Muscle layer of duodenum (tissue), 2 donors: ENCODE measurements around the gene CST6.

Experiments used
- H3K27ac ChIP-seq: one replicate; pipeline ENCODE4 v1.7.0; 2013; ENCODE audit warnings: mild to moderate bottlenecking, low read length
- H3K27me3 ChIP-seq: one replicate; pipeline ENCODE4 v1.7.0; 2013; ENCODE audit warnings: low read depth, mild to moderate bottlenecking, control low read depth, low read length
- H3K36me3 ChIP-seq, 2 donors: one replicate each; pipeline ENCODE4 v1.7.0; 2013; ENCODE audit warnings: low read length in 2 of 2, control low read depth in 1 of 2, mild to moderate bottlenecking in 1 of 2; ENCODE audit not compliant: insufficient read depth in 2 of 2, control insufficient read depth in 1 of 2
- H3K4me1 ChIP-seq, 2 donors: one replicate each; pipeline ENCODE4 v1.7.0; 2013; ENCODE audit warnings: low read length in 2 of 2, mild to moderate bottlenecking in 2 of 2, control low read depth in 1 of 2, moderate library complexity in 1 of 2; ENCODE audit not compliant: insufficient read depth in 2 of 2, control insufficient read depth in 1 of 2
- H3K4me3 ChIP-seq, 2 donors: one replicate each; pipeline ENCODE4 v1.7.0; 2013; ENCODE audit warnings: low read length in 2 of 2, low read depth in 1 of 2, mild to moderate bottlenecking in 1 of 2
- H3K9me3 ChIP-seq, 2 donors: one replicate each; pipeline ENCODE4 v1.7.0; 2013; ENCODE audit warnings: low read length in 2 of 2, control low read depth in 1 of 2, mild to moderate bottlenecking in 1 of 2; ENCODE audit not compliant: control insufficient read depth in 1 of 2
- donor health status: healthy.

The CST6 gene

DNA sequence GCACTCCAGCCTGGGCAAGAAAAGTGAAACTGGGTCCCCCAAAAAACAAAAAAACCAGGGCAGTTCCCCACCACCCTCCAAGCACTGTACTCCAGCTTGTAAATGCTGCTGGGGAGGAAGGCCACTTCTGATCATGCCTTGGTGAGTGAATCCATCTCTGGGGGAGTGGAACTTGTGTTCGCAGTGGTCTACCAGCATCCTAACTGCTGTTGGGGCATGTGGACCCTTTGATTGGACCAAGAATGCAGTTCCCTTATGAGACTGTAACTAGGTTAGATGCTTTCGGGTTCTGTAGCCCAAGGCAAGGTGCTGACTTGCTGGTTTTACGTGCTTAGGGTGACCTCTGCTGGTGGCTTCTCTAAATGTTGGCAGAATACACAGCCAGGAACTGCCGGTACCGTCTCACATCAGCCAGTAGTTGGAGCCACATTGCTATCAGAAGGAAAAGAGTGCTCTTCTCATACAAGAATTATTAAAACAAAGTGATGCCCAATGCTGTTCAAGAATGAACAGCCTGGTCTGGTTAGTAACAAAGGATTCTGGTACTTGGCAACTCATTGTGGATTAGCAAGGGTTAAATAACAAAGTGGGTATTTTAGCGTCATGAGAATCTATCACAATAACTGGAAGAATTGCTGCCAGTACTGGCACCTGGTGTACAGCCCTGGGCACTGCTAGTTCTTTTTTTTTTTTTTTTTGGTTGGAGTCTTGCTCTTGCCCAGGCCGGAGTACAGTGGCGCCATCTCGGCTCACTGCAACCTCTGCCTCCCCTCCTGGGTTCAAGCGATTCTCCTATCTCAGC is 22.8 kb upstream of the CST6 start:
- H3K36me3 ChIP-seq, result no peaks in the 10 kb centered on the region
- no peak overlapping the region for H3K27ac ChIP-seq
- H3K27me3 ChIP-seq, result no peaks in the 10 kb centered on the region
- peaks cover 0 to 6% of the 10 kb centered on the region in 2 donors for H3K4me1 ChIP-seq
- H3K4me3 ChIP-seq, result no peak overlapping the region
- no peaks in the 10 kb centered on the region for H3K9me3 ChIP-seq

DNA sequence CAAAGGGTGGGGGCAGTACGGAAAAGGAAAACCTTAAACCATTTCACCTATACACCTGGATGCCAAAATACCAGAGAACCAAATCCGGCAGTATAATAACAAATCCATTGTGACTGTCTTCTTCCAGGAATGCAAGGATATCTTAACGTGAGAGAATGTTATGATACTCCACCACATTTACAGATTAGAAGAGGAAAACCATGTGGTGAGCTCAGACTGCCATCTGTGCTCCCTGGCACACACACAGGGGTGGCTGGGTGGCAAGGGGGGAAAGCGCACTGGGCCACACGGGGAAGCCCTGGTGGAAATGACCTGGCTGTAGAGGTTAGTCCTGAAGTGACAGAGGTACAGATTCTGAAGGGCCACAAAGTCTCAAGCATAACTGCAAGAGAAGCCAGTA is 19.8 kb upstream of the CST6 start:
- Histone ChIP-seq H3K4me1 (peaks cover 0 to 2% of the 10 kb centered on the region in 2 donors), H3K27ac (no peak overlapping the region), H3K4me3 (no peak overlapping the region), H3K36me3 (peaks cover 0 to 5% of the 10 kb centered on the region in 2 donors), H3K27me3 (no peaks in the 10 kb centered on the region), H3K9me3 (no peaks in the 10 kb centered on the region)

DNA sequence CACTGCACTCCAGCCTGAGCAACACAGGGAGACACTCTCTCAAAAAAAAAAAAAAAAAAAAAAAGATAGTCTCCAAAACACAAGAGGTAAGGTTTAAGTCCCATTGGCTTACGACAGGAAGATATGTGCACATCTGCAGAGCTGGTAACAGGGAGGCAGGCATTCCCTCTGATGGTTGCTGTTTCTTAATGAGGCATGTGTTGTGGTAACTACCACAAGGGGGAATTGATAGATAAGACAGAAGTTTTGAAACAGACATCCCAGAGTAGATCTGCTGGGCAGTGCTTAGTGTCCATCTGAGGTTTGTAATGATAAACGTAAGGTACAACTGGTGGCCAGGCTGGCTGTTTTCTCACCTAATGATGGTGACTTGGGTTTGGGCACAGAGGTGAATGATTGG is 14.5 kb upstream of the CST6 start:
- H3K36me3 ChIP-seq, result peaks cover 31 to 43% of the 10 kb centered on the region in 2 donors

DNA sequence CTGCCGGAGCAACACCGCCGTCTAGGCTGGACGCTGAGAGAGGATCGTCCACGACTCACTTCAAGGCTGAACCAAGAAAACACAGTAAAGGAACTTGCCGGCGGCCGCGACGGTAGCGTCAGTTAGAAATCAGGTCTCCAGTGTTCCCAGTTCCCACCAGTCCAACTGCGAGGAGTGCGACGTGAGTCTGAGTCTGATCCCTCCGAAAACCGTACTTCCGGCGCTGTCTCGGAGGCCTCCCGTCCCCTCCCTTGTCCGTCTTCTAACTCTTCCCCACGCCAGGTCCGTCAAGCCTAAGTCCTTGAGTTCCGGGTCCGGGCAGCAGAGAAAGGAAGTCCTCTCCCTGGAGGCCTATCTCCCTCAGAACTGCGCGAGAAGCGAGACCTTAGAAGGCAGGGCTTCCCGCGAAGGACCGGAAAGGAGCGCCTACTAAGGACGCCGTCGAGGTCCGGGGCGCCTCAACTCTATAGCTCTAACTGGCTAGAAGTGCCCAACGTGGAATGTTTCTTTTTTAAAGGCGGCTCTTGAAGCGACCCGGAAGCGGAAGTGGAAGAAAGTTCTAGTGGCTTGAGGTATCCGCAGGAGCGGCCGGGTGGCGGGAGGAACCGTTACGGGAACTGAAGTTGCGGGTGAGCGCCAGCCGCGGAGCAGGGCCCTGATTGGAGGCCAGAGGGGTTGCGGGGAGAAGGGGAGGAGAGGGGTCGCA is 9.7 kb upstream of the CST6 start, which contains the start of the genes BANF1 and EIF1AD:
Gene BANF1 (plus strand): TSS at position 562 of the 706 bp plus-strand sequence. CDS start 748 bp downstream, outside the sequence.
Gene EIF1AD (minus strand): TSS at position 216 of the 706 bp plus-strand sequence. CDS start 1,768 bp downstream, outside the sequence.
- peaks cover 43 to 54% of the 10 kb centered on the region in 2 donors for H3K36me3 ChIP-seq
- peak within 1 kb of the TSS; percentile 96 for H3K27ac ChIP-seq
- H3K4me1 ChIP-seq, result peaks cover 8 to 26% of the 10 kb centered on the region in 2 donors
- no peaks in the 10 kb centered on the region for H3K27me3 ChIP-seq
- H3K9me3 ChIP-seq, result no peaks in the 10 kb centered on the region
- H3K4me3 ChIP-seq, result peak within 1 kb of the TSS; percentile 100

More for the DNA sequence above, 14.5 kb upstream of the CST6 start:
- Histone ChIP-seq H3K4me3 (no peak overlapping the region), H3K4me1 (peaks cover 3 to 16% of the 10 kb centered on the region in 2 donors), H3K27me3 (no peaks in the 10 kb centered on the region), H3K9me3 (no peaks in the 10 kb centered on the region), H3K27ac (no peak overlapping the region)

DNA sequence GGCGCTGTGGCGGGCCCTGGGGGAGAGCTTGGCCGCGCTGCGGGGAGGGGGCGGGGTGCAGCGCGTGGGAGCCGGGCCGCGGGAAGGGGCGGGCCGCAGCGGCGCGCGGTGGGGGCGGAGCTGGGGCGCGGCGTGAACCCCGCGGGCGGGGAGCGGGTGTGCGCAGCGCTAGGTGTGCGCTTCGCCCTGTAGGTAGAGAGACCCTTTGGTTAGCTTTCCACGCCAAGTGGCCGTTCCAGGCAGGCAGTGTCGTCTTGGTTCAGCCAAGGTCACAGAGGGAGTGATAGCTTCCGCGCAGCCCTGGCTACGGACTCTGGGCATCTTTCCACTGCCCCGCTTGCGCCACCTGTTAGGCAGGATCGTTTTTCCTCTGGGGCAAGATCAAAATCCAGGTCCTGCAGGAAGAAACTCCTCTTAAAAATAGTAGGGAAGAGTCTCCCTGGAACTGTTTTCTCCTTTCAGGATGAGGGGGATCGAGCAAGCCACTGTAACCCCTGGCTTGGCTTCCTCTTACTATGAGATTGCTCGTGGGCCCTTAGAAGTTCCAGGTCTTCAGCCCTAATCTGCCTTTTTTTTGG is 9.1 kb upstream of the CST6 start:
- Histone ChIP-seq H3K27me3 (no peaks in the 10 kb centered on the region), H3K27ac (peak overlapping the region; percentile 96), H3K9me3 (no peaks in the 10 kb centered on the region), H3K4me3 (peak overlapping the region; percentile 100), H3K4me1 (peaks cover 8 to 26% of the 10 kb centered on the region in 2 donors), H3K36me3 (peaks cover 37 to 47% of the 10 kb centered on the region in 2 donors)

DNA sequence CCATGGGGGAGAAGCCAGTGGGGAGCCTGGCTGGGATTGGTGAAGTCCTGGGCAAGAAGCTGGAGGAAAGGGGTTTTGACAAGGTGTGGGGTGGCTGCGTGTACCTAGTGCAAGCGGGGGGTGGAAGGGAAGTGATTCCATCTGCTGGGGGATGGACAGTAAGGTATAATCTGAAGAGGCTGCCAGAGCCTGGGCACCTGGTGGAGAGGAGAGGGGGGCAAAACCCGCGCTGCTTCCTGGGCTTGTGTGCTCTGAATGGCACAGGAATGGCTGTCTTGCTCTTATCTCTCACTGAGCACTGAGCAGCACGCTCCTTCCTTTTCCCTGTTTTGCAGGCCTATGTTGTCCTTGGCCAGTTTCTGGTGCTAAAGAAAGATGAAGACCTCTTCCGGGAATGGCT is 8.5 kb upstream of the CST6 start:
- peak overlapping the region; percentile 96 for H3K27ac ChIP-seq

DNA sequence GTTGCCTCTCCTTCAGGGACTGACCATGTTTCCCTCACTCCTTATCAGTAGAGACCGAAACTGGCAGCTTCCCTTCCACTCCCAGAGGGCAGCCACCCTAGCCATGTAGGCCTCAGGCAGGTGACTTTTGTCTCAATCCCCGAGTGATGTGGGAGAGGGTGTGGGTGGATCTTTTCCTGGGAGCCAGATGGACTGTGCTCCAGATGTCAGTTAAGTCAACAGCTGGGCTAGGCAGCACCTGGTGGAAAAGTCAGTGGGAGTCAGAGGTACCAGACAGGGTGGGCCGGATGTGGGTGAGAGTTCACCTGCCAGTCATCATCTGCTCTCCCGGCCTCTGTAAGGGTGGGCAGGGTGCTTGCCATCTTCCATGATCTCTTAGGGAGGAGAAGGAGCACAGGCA is 7.6 kb upstream of the CST6 start:
- Histone ChIP-seq H3K9me3 (no peaks in the 10 kb centered on the region), H3K36me3 (peaks cover 23 to 33% of the 10 kb centered on the region in 2 donors), H3K4me1 (peaks cover 8 to 26% of the 10 kb centered on the region in 2 donors), H3K4me3 (no peak overlapping the region), H3K27ac (no peak overlapping the region), H3K27me3 (no peaks in the 10 kb centered on the region)

More for the DNA sequence above, 8.5 kb upstream of the CST6 start:
- H3K9me3 ChIP-seq, result no peaks in the 10 kb centered on the region
- H3K36me3 ChIP-seq, result peaks cover 32 to 42% of the 10 kb centered on the region in 2 donors
- peaks cover 8 to 26% of the 10 kb centered on the region in 2 donors for H3K4me1 ChIP-seq
- H3K4me3 ChIP-seq, result peak overlapping the region; percentile 100
- H3K27me3 ChIP-seq, result no peaks in the 10 kb centered on the region

DNA sequence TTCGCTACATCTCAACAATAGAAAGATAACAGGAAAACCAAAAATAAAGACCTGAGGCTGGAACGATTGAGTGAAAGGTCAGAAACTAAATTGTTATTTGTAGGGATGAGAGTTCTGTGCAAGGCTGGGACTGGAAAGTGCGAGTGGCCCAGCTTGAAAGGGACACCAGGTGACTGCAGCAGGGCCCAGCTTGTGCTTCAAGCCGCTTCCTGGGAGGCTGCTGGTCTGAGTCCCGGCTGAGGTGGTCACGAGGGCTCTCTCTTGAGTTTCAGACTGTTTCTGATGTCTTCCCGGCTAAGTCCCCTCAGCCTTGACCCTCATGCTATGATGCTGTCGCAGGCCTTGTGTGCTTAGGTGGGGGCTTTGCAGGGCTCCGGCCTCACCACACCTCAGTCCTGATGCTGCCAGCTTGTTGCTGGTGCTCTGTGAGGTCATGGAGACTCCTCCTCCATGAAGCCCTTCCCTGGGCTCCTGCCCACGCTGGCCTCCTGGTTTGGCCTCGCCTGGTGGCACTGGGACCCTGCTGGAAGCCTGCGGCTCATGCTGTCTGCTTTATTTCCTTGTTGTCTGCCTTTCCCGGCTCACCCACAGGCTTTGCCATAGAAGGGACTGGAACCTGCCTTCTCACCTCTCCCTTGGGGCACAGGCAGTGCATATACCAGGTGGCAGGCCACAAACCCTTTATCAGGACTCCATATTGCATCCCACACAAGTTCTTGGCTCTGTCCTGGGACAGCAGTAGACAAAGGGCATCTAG is 5.5 kb upstream of the CST6 start:
- H3K36me3 ChIP-seq, result peaks cover 12 to 21% of the 10 kb centered on the region in 2 donors
- H3K4me3 ChIP-seq, result no peak overlapping the region
- peaks cover 5 to 9% of the 10 kb centered on the region in 2 donors for H3K4me1 ChIP-seq
- H3K9me3 ChIP-seq, result no peaks in the 10 kb centered on the region
- H3K27ac ChIP-seq, result no peak overlapping the region
- no peaks in the 10 kb centered on the region for H3K27me3 ChIP-seq

DNA sequence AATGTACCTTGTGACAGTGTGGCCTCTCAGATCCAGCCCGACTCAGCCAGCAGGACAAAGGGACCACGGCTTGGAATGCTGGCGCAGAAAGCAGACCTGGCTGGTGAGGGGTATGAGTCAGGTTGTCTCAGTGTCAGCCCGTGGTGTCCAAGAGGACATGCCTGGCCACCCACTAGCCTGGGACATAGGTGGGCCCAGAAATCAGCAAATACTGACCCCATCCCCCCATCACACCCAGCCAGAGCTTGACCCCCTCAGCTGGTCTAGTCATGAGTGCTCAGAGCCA is 5.0 kb upstream of the CST6 start:
- H3K27ac ChIP-seq, result no peak overlapping the region

DNA sequence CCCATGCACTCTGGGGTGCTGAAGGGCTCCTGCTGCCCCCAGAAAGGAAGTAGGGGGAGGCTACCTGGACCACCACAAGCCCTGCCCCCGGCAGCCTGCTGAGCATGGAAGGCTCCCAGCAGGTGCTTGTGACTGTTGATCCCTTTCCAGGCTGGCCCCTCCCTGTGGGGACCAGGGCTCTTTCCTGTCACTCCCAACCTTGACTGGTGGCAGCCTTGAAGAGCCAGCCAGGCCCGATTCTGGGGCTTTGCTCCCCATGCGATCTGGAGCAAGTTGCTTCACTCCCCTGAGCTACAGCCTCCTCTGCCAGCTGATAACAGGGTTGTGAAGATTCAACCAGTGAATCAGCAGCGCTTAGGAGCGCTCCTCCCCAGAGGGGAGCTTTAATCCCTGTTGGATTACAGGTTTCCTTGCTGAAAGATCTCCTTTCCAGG is 4.6 kb upstream of the CST6 start:
- H3K4me3 ChIP-seq, result no peak overlapping the region
- peaks cover 12 to 17% of the 10 kb centered on the region in 2 donors for H3K36me3 ChIP-seq
- no peaks in the 10 kb centered on the region for H3K9me3 ChIP-seq
- no peaks in the 10 kb centered on the region for H3K27me3 ChIP-seq
- H3K4me1 ChIP-seq, result peaks cover 5 to 9% of the 10 kb centered on the region in 2 donors
- H3K27ac ChIP-seq, result no peak overlapping the region

More for the DNA sequence above, 5.0 kb upstream of the CST6 start:
- Histone ChIP-seq H3K27me3 (no peaks in the 10 kb centered on the region), H3K36me3 (peaks cover 12 to 18% of the 10 kb centered on the region in 2 donors), H3K4me3 (no peak overlapping the region), H3K4me1 (peaks cover 5 to 9% of the 10 kb centered on the region in 2 donors), H3K9me3 (no peaks in the 10 kb centered on the region)
